ENCODE results near the gene FER.
"Not testable (repeated sequence)": the region's sequence is repeated elsewhere in the genome, so short reads cannot be mapped to it uniquely, and the experiment has no call there.

GRCh38 chr5:108784577-108784976 lies 36.9 kb downstream of the FER start:
- TF ChIP-seq CTCF (IDR thresholded peaks at IDR 0.05; ENCODE audit: poor library complexity); EZH2 (IDR thresholded peaks at IDR 0.05; ENCODE audit: borderline replicate concordance): not testable (repeated sequence)
